ENCODE data around the gene DOCK3.

DOCK3 gene

GRCh38 chr3:51371943-51372557 lies 697.3 kb downstream of the DOCK3 start:
- TF ChIP-seq, protein P1, sequence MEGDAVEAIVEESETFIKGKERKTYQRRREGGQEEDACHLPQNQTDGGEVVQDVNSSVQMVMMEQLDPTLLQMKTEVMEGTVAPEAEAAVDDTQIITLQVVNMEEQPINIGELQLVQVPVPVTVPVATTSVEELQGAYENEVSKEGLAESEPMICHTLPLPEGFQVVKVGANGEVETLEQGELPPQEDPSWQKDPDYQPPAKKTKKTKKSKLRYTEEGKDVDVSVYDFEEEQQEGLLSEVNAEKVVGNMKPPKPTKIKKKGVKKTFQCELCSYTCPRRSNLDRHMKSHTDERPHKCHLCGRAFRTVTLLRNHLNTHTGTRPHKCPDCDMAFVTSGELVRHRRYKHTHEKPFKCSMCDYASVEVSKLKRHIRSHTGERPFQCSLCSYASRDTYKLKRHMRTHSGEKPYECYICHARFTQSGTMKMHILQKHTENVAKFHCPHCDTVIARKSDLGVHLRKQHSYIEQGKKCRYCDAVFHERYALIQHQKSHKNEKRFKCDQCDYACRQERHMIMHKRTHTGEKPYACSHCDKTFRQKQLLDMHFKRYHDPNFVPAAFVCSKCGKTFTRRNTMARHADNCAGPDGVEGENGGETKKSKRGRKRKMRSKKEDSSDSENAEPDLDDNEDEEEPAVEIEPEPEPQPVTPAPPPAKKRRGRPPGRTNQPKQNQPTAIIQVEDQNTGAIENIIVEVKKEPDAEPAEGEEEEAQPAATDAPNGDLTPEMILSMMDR (IDR thresholded peaks at IDR 0.05), result peak; percentile 85

- TF ChIP-seq, protein P1 (IDR thresholded peaks at IDR 0.05), result no peak
Observed at GRCh38 chr3:51373658-51374421, 699.1 kb downstream of the DOCK3 start.

DNA sequence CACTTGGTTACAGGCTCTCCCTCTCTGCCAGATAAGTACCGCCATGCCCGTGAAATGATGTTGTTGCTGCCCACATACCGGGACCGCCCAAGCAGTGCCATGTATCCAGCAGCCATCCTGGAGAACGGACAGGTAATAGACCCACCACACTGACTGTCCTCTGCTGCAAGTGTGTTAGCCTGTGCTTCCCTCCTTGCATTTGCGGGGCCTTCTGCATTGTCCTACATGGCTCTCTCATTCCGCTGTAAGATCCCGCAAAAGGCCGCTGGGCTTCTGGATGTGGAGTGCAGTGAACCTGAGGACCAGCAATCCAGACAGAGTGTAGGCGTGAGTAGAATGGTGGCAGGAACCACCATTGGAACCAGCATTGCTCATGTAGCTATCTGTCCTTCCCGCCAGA lies 699.7 kb downstream of the DOCK3 start:
- TF ChIP-seq, protein P1 (IDR thresholded peaks at IDR 0.05), result no peak

- TF ChIP-seq, protein P1 (IDR thresholded peaks at IDR 0.05), result no peak
Observed at GRCh38 chr3:51375136-51375535, 700.4 kb downstream of the DOCK3 start.

- TF ChIP-seq, protein P1 (IDR thresholded peaks at IDR 0.05), result no peak
Observed at GRCh38 chr3:51375571-51375970, 700.8 kb downstream of the DOCK3 start.

- TF ChIP-seq, protein P1 (IDR thresholded peaks at IDR 0.05), result no peak
Observed at GRCh38 chr3:51378065-51378464, 703.3 kb downstream of the DOCK3 start.

- TF ChIP-seq, protein P1 (IDR thresholded peaks at IDR 0.05), result no peak
Observed at GRCh38 chr3:51378726-51379125, 704.0 kb downstream of the DOCK3 start.
